SK-N-SH (cell line): ENCODE data around the gene POLR1C. TPM values are rescaled to one million over a fixed set of nuclear protein-coding genes. Genes with fewer than 3 reads are reported as not detected.
"Not testable (repeated sequence)": the region's sequence is repeated elsewhere in the genome, so short reads cannot be mapped to it uniquely, and the experiment has no call there.

Experiments used
- CTCF ChIA-PET: fragments of 300-600, 350-600 bp; formaldehyde crosslinking; extraction: SDS; loops from one replicate; lab custom pipeline; 2021; lab: Yijun Ruan, JAX
- POLR2A ChIA-PET: fragments of 350-600 bp; sonication (Branson Sonifier 250); formaldehyde crosslinking; extraction: SDS; loops from one replicate; lab custom pipeline; 2020; ENCODE audit warnings: antibody characterized with exemption, inconsistent platforms; lab: Yijun Ruan, JAX
- DNase-seq: peaks from one replicate; pipeline ENCODE4 v3.0.0; 2012
- H2AFZ ChIP-seq: fragments of 200-600 bp; sonication (generic); 2 replicates; pipeline ENCODE4 v1.8.1; 2016; ENCODE audit warnings: antibody characterized with exemption, mild to moderate bottlenecking, low read depth
- H3F3A ChIP-seq: fragments of 200-600 bp; sonication (generic); replicated peaks from 2 replicates; pipeline ENCODE3; 2016; ENCODE audit warnings: antibody characterized with exemption, mild to moderate bottlenecking; ENCODE audit not compliant: insufficient read depth
- H3K27ac ChIP-seq, 2 experiments: fragments of 200-500 bp in 1 of 2; fragments of 200-600 bp in 1 of 2; sonication (Bioruptor generic) in 1 of 2; sonication (generic), shearing (Covaris generic) in 1 of 2; 2 replicates each; pipeline versions ENCODE4 v1.5.1 to v1.6.1; 2014 to 2016; ENCODE audit warnings: low read depth in 2 of 2, inconsistent platforms in 1 of 2, low read length in 1 of 2, mild to moderate bottlenecking in 1 of 2, mixed read lengths in 1 of 2
- H3K27me3 ChIP-seq: fragments of 200-600 bp; sonication (generic), shearing (Covaris generic); 2 replicates; pipeline ENCODE4 v1.6.1; 2016; ENCODE audit warnings: mixed run types; ENCODE audit not compliant: insufficient read depth
- H3K36me3 ChIP-seq, 2 experiments: fragments of 200-500 bp in 1 of 2; fragments of 200-600 bp in 1 of 2; sonication (Bioruptor generic) in 1 of 2; sonication (generic) in 1 of 2; replicated peaks in 1 of 2; 2 replicates each; pipeline versions ENCODE3 to v1.5.1; 2014 to 2016; ENCODE audit warnings: low read length in 1 of 2, mild to moderate bottlenecking in 1 of 2; ENCODE audit not compliant: insufficient read depth in 2 of 2, control insufficient read depth in 1 of 2
- H3K4me1 ChIP-seq, 2 experiments: fragments of 200-500 bp in 1 of 2; fragments of 200-600 bp in 1 of 2; sonication (Bioruptor generic) in 1 of 2; sonication (generic), shearing (Covaris generic) in 1 of 2; 2 replicates each; pipeline versions ENCODE4 v1.5.1 to v1.6.1; 2014 to 2016; ENCODE audit warnings: low read depth in 1 of 2, low read length in 1 of 2, mixed run types in 1 of 2; ENCODE audit not compliant: insufficient read depth in 2 of 2, control insufficient read depth in 1 of 2
- H3K4me2 ChIP-seq: fragments of 200-600 bp; sonication (generic), shearing (Covaris generic); 2 replicates; pipeline ENCODE4 v1.6.1; 2017; ENCODE audit warnings: mixed run types
- H3K4me3 ChIP-seq, 2 experiments: fragments of 200-500 bp in 1 of 2; fragments of 200-600 bp in 1 of 2; sonication (Bioruptor generic) in 1 of 2; sonication (generic), shearing (Covaris generic) in 1 of 2; 2 replicates each; pipeline versions ENCODE4 v1.5.1 to v1.8.1; 2014 to 2016; ENCODE audit warnings: low read depth in 2 of 2, inconsistent platforms in 1 of 2, low read length in 1 of 2, mild to moderate bottlenecking in 1 of 2, mixed read lengths in 1 of 2, moderate library complexity in 1 of 2
- H3K79me2 ChIP-seq: fragments of 200-600 bp; sonication (generic); 2 replicates; pipeline ENCODE4 v1.8.1; 2017; ENCODE audit warnings: mild to moderate bottlenecking; ENCODE audit not compliant: insufficient read depth
- H3K9ac ChIP-seq: fragments of 200-600 bp; sonication (generic); 2 replicates; pipeline ENCODE4 v1.6.1; 2017; ENCODE audit warnings: mixed run types
- H3K9me2 ChIP-seq: fragments of 200-600 bp; sonication (generic); 2 replicates; pipeline ENCODE4 v1.6.1; 2017; ENCODE audit warnings: mixed run types
- H3K9me3 ChIP-seq: fragments of 200-600 bp; sonication (generic); 2 replicates; pipeline ENCODE4 v1.6.1; 2017; ENCODE audit warnings: mixed run types, mild to moderate bottlenecking, moderate library complexity
- H4K20me1 ChIP-seq: fragments of 200-600 bp; sonication (generic); 2 replicates; pipeline ENCODE4 v1.6.1; 2017; ENCODE audit warnings: mild to moderate bottlenecking, mixed run types; ENCODE audit not compliant: insufficient read depth
- EZH2phosphoT487 ChIP-seq: fragments of 200-600 bp; sonication (generic); IDR thresholded peaks from 2 replicates; pipeline ENCODE4 v1.6.1; 2017; ENCODE audit warnings: low read depth, mixed run types, mild to moderate bottlenecking, antibody characterized with exemption, moderate library complexity, borderline replicate concordance
- FOSL2 ChIP-seq: IDR thresholded peaks from 2 replicates; pipeline ENCODE4 v1.4.0; 2012; ENCODE audit warnings: low read depth, mild to moderate bottlenecking, moderate library complexity, borderline replicate concordance
- FOXJ3 ChIP-seq: sonication (generic); formaldehyde crosslinking; IDR thresholded peaks from 2 replicates; pipeline ENCODE4 v1.5.1; 2020; ENCODE audit warnings: mild to moderate bottlenecking, missing genetic modification reagents
- FOXM1 ChIP-seq: IDR thresholded peaks from 2 replicates; pipeline ENCODE4 v1.4.0; 2012; ENCODE audit warnings: low read depth, mild to moderate bottlenecking
- IRF3 ChIP-seq: fragments of 150-350 bp; IDR thresholded peaks from 2 replicates; pipeline ENCODE4 v1.6.1; 2016; ENCODE audit warnings: mild to moderate bottlenecking, low read depth, low read length
- MEF2A ChIP-seq: IDR thresholded peaks from 2 replicates; pipeline ENCODE4 v1.4.0; 2012; ENCODE audit warnings: low read depth, borderline replicate concordance
- MXI1 ChIP-seq: IDR thresholded peaks from 2 replicates; pipeline ENCODE4 v1.6.1; 2012; ENCODE audit warnings: mild to moderate bottlenecking, low read depth, low read length, improper control_type of control experiment
- NFIC ChIP-seq: IDR thresholded peaks from 2 replicates; pipeline ENCODE4 v1.4.0; 2012; ENCODE audit warnings: borderline replicate concordance
- NRF1 ChIP-seq: IDR thresholded peaks from 2 replicates; pipeline ENCODE4 v1.6.1; 2012; ENCODE audit warnings: low read depth, mild to moderate bottlenecking, low read length
- PBX3 ChIP-seq: IDR thresholded peaks from 2 replicates; pipeline ENCODE4; 2012
- RAD21 ChIP-seq: IDR thresholded peaks from 2 replicates; pipeline ENCODE4 v1.6.1; 2012; ENCODE audit warnings: mild to moderate bottlenecking, low read length
- RCOR1 ChIP-seq: fragments of 150-350 bp; IDR thresholded peaks from 2 replicates; pipeline ENCODE4 v1.6.1; 2017; ENCODE audit warnings: antibody characterized with exemption, low read length
- TAF1 ChIP-seq: IDR thresholded peaks from 2 replicates; pipeline ENCODE4 v1.6.1; 2012; ENCODE audit warnings: low read depth, mild to moderate bottlenecking, low read length, moderate library complexity, borderline replicate concordance
- ZBTB33 ChIP-seq: IDR thresholded peaks from 2 replicates; pipeline ENCODE4 v1.4.0; 2012; ENCODE audit warnings: low read depth, borderline replicate concordance
- WGBS: methylation state at CpG from one replicate; pipeline ENCODE4 v1.1.6; 2017; ENCODE audit warnings: low lambda C conversion rate; 5-methylcytosine and 5-hydroxymethylcytosine counted together
- polyA plus RNA-seq, 3 experiments: library from polyadenylated mRNA; depleted of rRNA; stranded (reverse); fragments of >200 nt; gene quantifications; 2 replicates each; pipeline ENCODE4 v1.2.3, GENCODE V29; 2012

Gene POLR1C
- polyA plus RNA-seq, 1 of the 3 experiments (the other 2 are of a cell fraction) = 59.1 TPM

GRCh38 chr6:43544461-43544860 lies 27.6 kb downstream of the POLR1C start:
- no peak overlapping the region for H3K27ac ChIP-seq
- peaks cover 66 to 68% of the 10 kb centered on the region in 2 experiments for H3K36me3 ChIP-seq
- no peaks in the 10 kb centered on the region for H3K4me1 ChIP-seq
- no peaks in the 10 kb centered on the region for H3K9me3 ChIP-seq
- no peaks in the 10 kb centered on the region for H4K20me1 ChIP-seq
- no peak for TF ChIP-seq FOXM1
- no peak for DNase-seq
- WGBS = 86% methylated on average over 4 of the region's 4 CpGs
- POLR2A ChIA-PET = no interaction called here
- H3K9ac ChIP-seq = no peak overlapping the region
- CTCF ChIA-PET = interaction anchor here (1.4 kb wide), 1 partner anchor 9 kb away, joined by 3 read pairs; no protein-coding TSS in a partner anchor
- no peak overlapping the region for H3K4me2 ChIP-seq
- no peaks in the 10 kb centered on the region for H3K79me2 ChIP-seq
- H2AFZ ChIP-seq = no peak overlapping the region
- no peaks in the 10 kb centered on the region for H3K9me2 ChIP-seq
- H3K4me3 ChIP-seq = no peak overlapping the region
- no peaks in the 10 kb centered on the region for H3F3A ChIP-seq
- no peaks in the 10 kb centered on the region for H3K27me3 ChIP-seq

GRCh38 chr6:43547222-43547621 lies 30.3 kb downstream of the POLR1C start:
- H3K27ac ChIP-seq = no peak overlapping the region
- H3K9me3 ChIP-seq = no peaks in the 10 kb centered on the region
- no peaks in the 10 kb centered on the region for H3K27me3 ChIP-seq
- POLR2A ChIA-PET = no interaction called here
- H3K4me1 ChIP-seq = no peaks in the 10 kb centered on the region
- H3K9ac ChIP-seq = no peak overlapping the region
- no peak for DNase-seq
- H4K20me1 ChIP-seq = no peaks in the 10 kb centered on the region
- CTCF ChIA-PET = interaction anchor here (1.5 kb wide), 1 partner anchor 61 kb away, joined by 5 read pairs; no protein-coding TSS in a partner anchor
- H3K79me2 ChIP-seq = no peaks in the 10 kb centered on the region
- WGBS = 91% methylated on average over 3 of the region's 3 CpGs
- H3F3A ChIP-seq = no peaks in the 10 kb centered on the region
- H2AFZ ChIP-seq = no peak overlapping the region
- no peak overlapping the region for H3K4me3 ChIP-seq
- H3K4me2 ChIP-seq = no peak overlapping the region
- peaks cover 75% of the 10 kb centered on the region in 2 experiments for H3K36me3 ChIP-seq
- TF ChIP-seq NRF1 (no peak), IRF3 (no peak), TAF1 (no peak), EZH2phosphoT487 (no peak), MXI1 (no peak), FOSL2 (no peak), RCOR1 (no peak), PBX3 (no peak), RAD21 (no peak), ZBTB33 (no peak), NFIC (no peak), MEF2A (no peak), FOXJ3 (CRISPR knock-in tag) (no peak)
- no peaks in the 10 kb centered on the region for H3K9me2 ChIP-seq

GRCh38 chr6:43557620-43558019 lies 40.7 kb downstream of the POLR1C start:
- WGBS = 96% methylated on average over 7 of the region's 7 CpGs
- H3K79me2 ChIP-seq, H3K4me2 ChIP-seq, H3K4me3 ChIP-seq, H3K27me3 ChIP-seq, H3K9ac ChIP-seq, H3K4me1 ChIP-seq, H3K27ac ChIP-seq, H3F3A ChIP-seq, H2AFZ ChIP-seq, H3K9me2 ChIP-seq, POLR2A ChIA-PET, CTCF ChIA-PET, DNase-seq, H3K9me3 ChIP-seq, H4K20me1 ChIP-seq: not testable (repeated sequence)
- H3K36me3 ChIP-seq = peaks cover 61 to 93% of the 10 kb centered on the region in 2 experiments
